HG03442 (cell line): ENCODE results near the gene PCED1B.

Experiments used
- ATAC-seq: cut with Tn5 transposase; IDR thresholded peaks from one replicate; pipeline ENCODE4 v1.9.1; 2021; ENCODE audit warnings: mild to moderate bottlenecking, moderate library complexity; ENCODE audit not compliant: unreplicated experiment

PCED1B gene

GRCh38 chr12:47088021-47088944 is 8.9 kb downstream of the PCED1B start:
- ATAC-seq = no peak

- ATAC-seq = no peak
Observed at GRCh38 chr12:47091009-47091408, 11.6 kb downstream of the PCED1B start.

- no peak for ATAC-seq
Observed at GRCh38 chr12:47094804-47095203, 15.4 kb downstream of the PCED1B start.

- no peak for ATAC-seq
Observed at GRCh38 chr12:47095446-47096236, 16.2 kb downstream of the PCED1B start.

GRCh38 chr12:47097276-47097896 is 18.0 kb downstream of the PCED1B start:
- ATAC-seq = no peak

- no peak for ATAC-seq
Observed at GRCh38 chr12:47098099-47098498, 18.7 kb downstream of the PCED1B start.

GRCh38 chr12:47099610-47100009 is 20.2 kb downstream of the PCED1B start:
- no peak for ATAC-seq

- no peak for ATAC-seq
Observed at GRCh38 chr12:47100160-47100559, 20.7 kb downstream of the PCED1B start.

GRCh38 chr12:47102406-47102805 is 23.0 kb downstream of the PCED1B start:
- ATAC-seq = no peak

GRCh38 chr12:47102845-47103651 is 23.6 kb downstream of the PCED1B start:
- ATAC-seq = no peak

- ATAC-seq = no peak
Observed at GRCh38 chr12:47105914-47106674, 26.7 kb downstream of the PCED1B start.

GRCh38 chr12:47107446-47107845 is 28.0 kb downstream of the PCED1B start:
- no peak for ATAC-seq

GRCh38 chr12:47107926-47108325 is 28.5 kb downstream of the PCED1B start:
- ATAC-seq = no peak

GRCh38 chr12:47110011-47110541 is 30.7 kb downstream of the PCED1B start:
- no peak for ATAC-seq

- no peak for ATAC-seq
Observed at GRCh38 chr12:47110718-47111391, 31.4 kb downstream of the PCED1B start.

- no peak for ATAC-seq
Observed at GRCh38 chr12:47111392-47111778, 32.0 kb downstream of the PCED1B start.

- ATAC-seq = no peak
Observed at GRCh38 chr12:47111854-47112253, 32.4 kb downstream of the PCED1B start.

- no peak for ATAC-seq
Observed at GRCh38 chr12:47112679-47113078, 33.3 kb downstream of the PCED1B start.

GRCh38 chr12:47114481-47114892 is 35.1 kb downstream of the PCED1B start:
- ATAC-seq = no peak
